Transverse colon (tissue), 4 donors: ENCODE results near the gene GJB2.

Source experiments
- POLR2A ChIP-seq: fragments of 450-650 bp; IDR thresholded peaks from one replicate; pipeline ENCODE4 v1.6.1; 2016; ENCODE audit warnings: antibody characterized with exemption, mild to moderate bottlenecking, moderate library complexity
- POLR2AphosphoS5 ChIP-seq, 3 donors: sonication (generic); formaldehyde crosslinking; IDR thresholded peaks; one replicate each; pipeline ENCODE4 v1.6.1; 2016; ENCODE audit warnings: antibody characterized with exemption in 3 of 3
- TF ChIP-seq, protein P1 (sequence below), 5 experiments: fragments of 200-600 bp in 3 of 5; fragments of 450-650 bp in 2 of 5; sonication (generic) in 3 of 5; IDR thresholded peaks; 1 replicate in 2 of 5; 2 replicates in 3 of 5; pipeline ENCODE4 v1.5.1; 2016 to 2017; ENCODE audit warnings: antibody characterized with exemption in 5 of 5, inconsistent platforms in 3 of 5, mild to moderate bottlenecking in 2 of 5, moderate library complexity in 1 of 5

DNA sequence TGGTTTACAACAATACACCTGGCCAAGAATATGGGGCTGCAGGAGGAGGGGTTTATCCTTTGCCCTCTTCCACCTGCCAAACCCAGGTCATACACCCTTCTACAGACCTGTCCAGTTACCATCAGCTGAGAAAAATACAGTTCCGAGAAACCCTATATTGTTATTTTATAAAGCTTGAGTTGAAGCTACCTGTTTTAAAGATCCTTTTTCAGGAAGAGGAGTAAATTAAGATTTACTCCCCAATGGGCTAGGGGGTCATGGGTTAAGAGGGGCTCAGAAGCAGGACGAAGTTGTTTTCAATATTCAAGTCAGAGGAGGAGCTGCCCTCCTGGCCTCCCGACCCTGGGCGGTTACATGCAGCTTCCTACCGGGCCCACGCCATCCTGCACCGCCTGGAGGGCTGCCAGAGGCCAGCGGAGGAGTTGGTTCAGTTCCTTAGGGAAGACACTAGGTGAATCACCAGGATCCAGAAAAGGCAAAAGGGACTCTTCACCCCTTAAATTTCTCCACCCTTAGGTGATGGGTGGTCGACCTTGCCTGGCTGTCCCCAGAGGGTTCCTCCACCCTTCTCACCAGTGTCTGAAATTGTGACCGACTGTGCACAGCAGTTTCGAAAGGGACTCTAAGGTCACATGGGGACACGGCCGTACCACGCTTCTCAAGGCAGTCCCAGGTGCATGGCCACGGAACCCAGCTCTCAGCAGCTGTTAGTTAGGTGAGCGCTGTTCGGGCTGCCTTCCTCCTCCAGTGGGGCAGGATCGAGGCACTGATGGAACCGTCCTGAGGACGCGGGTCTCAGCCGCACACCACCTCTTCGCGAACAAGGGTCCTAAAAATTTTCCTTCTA is 1.2 kb downstream of the GJB2 start:
- TF ChIP-seq, protein P1, sequence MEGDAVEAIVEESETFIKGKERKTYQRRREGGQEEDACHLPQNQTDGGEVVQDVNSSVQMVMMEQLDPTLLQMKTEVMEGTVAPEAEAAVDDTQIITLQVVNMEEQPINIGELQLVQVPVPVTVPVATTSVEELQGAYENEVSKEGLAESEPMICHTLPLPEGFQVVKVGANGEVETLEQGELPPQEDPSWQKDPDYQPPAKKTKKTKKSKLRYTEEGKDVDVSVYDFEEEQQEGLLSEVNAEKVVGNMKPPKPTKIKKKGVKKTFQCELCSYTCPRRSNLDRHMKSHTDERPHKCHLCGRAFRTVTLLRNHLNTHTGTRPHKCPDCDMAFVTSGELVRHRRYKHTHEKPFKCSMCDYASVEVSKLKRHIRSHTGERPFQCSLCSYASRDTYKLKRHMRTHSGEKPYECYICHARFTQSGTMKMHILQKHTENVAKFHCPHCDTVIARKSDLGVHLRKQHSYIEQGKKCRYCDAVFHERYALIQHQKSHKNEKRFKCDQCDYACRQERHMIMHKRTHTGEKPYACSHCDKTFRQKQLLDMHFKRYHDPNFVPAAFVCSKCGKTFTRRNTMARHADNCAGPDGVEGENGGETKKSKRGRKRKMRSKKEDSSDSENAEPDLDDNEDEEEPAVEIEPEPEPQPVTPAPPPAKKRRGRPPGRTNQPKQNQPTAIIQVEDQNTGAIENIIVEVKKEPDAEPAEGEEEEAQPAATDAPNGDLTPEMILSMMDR (IDR thresholded peaks at IDR 0.05): peak in 2 of 5 experiments; percentile 19 to 26
- TF ChIP-seq POLR2A (no peak), POLR2AphosphoS5 (IDR thresholded peaks at IDR 0.05) (no peak)
